Measurements from ENCODE around the gene DPH1. TPM values are rescaled to one million over a fixed set of nuclear protein-coding genes. Genes with fewer than 3 reads are reported as not detected.

Gene DPH1
- total and polyA plus RNA-seq, 8 donors, result 11.6 to 188 (median 31.5) TPM

GRCh38 chr17:2050300-2051060 is 20.5 kb downstream of the DPH1 start:
- intact Hi-C loops (cut with DNase I; ENCODE audit: low total_unique reads), result no loop called here
- no peak for TF ChIP-seq EP300 (IDR thresholded peaks at IDR 0.05)
- no peak for TF ChIP-seq POLR2A (IDR thresholded peaks at IDR 0.05)
- TF ChIP-seq POLR2AphosphoS5 (IDR thresholded peaks at IDR 0.05), result no peak
- TF ChIP-seq CTCF (IDR thresholded peaks at IDR 0.05), result no peak
- peak overlapping the region; percentile 50 to 81 (median 55) for H3K27ac ChIP-seq

GRCh38 chr17:2051061-2051932 is 21.3 kb downstream of the DPH1 start:
- Histone ChIP-seq H3K27me3 (peaks cover 0 to 79% (median 44%) of the 10 kb centered on the region in 3 donors), H3K4me1 (peaks cover 47 to 69% (median 61%) of the 10 kb centered on the region in 4 donors), H3K36me3 (no peaks in the 10 kb centered on the region), H3K27ac (peak overlapping the region; percentile 23 to 81 (median 52)), H3K4me3 (peak overlapping the region; percentile 59 to 85 (median 76)), H3K9me3 (no peaks in the 10 kb centered on the region)
- DNase-seq, result peak; percentile 52 to 83
- 6 to 15% (median 8%) methylated on average over 38 to 81 of the region's 81 CpGs for WGBS, 5 donors
- intact Hi-C loops (cut with DNase I; ENCODE audit: low total_unique reads), result no loop called here
- TF ChIP-seq POLR2AphosphoS5 (IDR thresholded peaks at IDR 0.05) (peak in 1 of 3 donors; percentile 6), CTCF (IDR thresholded peaks at IDR 0.05) (no peak)

More at GRCh38 chr17:2050300-2051060, 20.5 kb downstream of the DPH1 start:
- Histone ChIP-seq H3K36me3 (no peaks in the 10 kb centered on the region), H3K4me1 (peaks cover 41 to 61% (median 53%) of the 10 kb centered on the region in 4 donors), H3K9me3 (no peaks in the 10 kb centered on the region), H3K27me3 (peaks cover 0 to 71% (median 35%) of the 10 kb centered on the region in 3 donors), H3K4me3 (peak overlapping the region; percentile 59 to 85 (median 76))
- WGBS, 5 donors, result 0 to 2% (median 1%) methylated on average over 9 to 85 of the region's 88 CpGs; no CpG with 5 or more reads in 1 of the 5 donors
- peak; percentile 70 to 90 for DNase-seq

- Histone ChIP-seq H3K36me3 (no peaks in the 10 kb centered on the region), H3K4me1 (peaks cover 54 to 77% (median 68%) of the 10 kb centered on the region in 4 donors), H3K27ac (peak overlapping the region in 3 of 5 donors; percentile 29 to 81 (median 52)), H3K4me3 (no peak overlapping the region), H3K9me3 (no peaks in the 10 kb centered on the region), H3K27me3 (peaks cover 0 to 87% (median 50%) of the 10 kb centered on the region in 3 donors)
- TF ChIP-seq POLR2AphosphoS5 (IDR thresholded peaks at IDR 0.05), result no peak
- no peak for TF ChIP-seq EP300 (IDR thresholded peaks at IDR 0.05)
- no peak for TF ChIP-seq POLR2A (IDR thresholded peaks at IDR 0.05)
- no peak for TF ChIP-seq CTCF (IDR thresholded peaks at IDR 0.05)
- peak in 1 of 2 donors; percentile 43 for DNase-seq
- intact Hi-C loops (cut with DNase I; ENCODE audit: low total_unique reads), result no loop called here
- WGBS, 5 donors, result 43 to 57% (median 48%) methylated on average over 14 of the region's 14 CpGs
Observed at GRCh38 chr17:2051933-2052559, 22.1 kb downstream of the DPH1 start.
